22Rv1 (cell line): ENCODE data around the gene KAT2A.
"Not testable (repeated sequence)": the region's sequence is repeated elsewhere in the genome, so short reads cannot be mapped to it uniquely, and the experiment has no call there.

Source experiments
- H3K27ac ChIP-seq: fragments of 450-650 bp; 2 replicates; pipeline ENCODE4 v1.5.1; 2017
- ZFX ChIP-seq: fragments of 450-650 bp; IDR thresholded peaks from 2 replicates; pipeline ENCODE4 v1.6.1; 2017; ENCODE audit warnings: antibody characterized with exemption, borderline replicate concordance
- TF ChIP-seq, protein P1 (sequence below): fragments of 450-650 bp; IDR thresholded peaks from 2 replicates; pipeline ENCODE4 v1.5.1; 2017; ENCODE audit warnings: mild to moderate bottlenecking

The KAT2A gene

DNA sequence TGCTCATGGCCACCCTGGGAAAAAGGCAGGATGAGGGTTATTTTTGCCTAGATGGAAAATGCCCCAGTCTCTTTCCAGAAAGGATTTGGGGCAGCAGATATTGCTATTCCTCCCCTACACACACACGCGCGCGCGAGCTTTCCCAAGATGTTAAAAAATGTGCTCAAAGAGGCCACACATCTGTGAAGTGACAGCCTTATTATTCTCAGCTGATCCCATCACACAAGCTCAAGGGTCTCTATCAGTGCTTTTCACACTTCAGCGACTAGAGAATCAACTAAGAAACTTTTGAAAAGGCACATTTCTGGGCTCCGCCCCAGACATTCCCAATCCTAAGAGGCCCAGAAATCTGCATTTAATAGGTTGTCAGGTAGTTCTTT, 39.4 kb upstream of the KAT2A start:
- no peak overlapping the region for H3K27ac ChIP-seq
- TF ChIP-seq, protein P1, sequence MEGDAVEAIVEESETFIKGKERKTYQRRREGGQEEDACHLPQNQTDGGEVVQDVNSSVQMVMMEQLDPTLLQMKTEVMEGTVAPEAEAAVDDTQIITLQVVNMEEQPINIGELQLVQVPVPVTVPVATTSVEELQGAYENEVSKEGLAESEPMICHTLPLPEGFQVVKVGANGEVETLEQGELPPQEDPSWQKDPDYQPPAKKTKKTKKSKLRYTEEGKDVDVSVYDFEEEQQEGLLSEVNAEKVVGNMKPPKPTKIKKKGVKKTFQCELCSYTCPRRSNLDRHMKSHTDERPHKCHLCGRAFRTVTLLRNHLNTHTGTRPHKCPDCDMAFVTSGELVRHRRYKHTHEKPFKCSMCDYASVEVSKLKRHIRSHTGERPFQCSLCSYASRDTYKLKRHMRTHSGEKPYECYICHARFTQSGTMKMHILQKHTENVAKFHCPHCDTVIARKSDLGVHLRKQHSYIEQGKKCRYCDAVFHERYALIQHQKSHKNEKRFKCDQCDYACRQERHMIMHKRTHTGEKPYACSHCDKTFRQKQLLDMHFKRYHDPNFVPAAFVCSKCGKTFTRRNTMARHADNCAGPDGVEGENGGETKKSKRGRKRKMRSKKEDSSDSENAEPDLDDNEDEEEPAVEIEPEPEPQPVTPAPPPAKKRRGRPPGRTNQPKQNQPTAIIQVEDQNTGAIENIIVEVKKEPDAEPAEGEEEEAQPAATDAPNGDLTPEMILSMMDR, result no peak
- TF ChIP-seq ZFX, result no peak

DNA sequence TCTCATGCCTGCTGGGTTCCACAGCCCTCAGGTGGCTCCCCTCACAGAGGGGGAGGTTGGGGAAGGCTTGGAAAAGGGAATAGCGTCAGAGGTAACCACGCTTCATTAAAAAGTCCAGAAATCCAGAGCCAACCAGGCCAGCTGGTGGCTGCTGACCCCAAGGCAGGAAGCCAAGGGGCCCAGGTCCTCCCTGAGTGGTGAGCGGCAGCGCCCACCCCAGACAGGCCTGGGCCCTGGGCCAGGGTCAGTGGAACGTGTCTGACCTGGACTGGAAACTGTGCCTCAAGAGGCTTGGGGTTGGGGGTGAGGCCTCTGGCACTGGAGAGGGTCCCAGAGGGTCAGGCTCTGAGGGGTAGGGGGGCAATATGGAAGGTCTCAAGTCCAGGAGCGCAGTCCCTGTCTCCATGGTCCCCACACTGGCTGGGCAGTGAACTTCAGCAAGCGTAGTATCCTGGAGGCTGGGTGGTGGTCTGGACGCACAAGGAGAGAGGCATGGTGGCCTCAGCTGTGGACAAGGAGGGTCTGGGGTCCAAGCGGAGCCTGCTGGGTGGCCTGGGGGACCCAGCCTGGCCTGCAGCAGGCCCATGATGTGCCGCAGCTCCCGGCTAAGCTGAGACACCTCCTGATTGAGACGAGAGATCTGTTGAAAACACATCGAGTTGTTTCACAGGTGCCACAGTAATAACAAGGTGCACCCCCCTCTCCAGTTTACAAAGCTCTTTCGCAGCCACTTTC, 38.8 kb upstream of the KAT2A start:
- H3K27ac ChIP-seq, result no peak overlapping the region
- TF ChIP-seq, protein P1, result no peak
- TF ChIP-seq ZFX, result no peak

DNA sequence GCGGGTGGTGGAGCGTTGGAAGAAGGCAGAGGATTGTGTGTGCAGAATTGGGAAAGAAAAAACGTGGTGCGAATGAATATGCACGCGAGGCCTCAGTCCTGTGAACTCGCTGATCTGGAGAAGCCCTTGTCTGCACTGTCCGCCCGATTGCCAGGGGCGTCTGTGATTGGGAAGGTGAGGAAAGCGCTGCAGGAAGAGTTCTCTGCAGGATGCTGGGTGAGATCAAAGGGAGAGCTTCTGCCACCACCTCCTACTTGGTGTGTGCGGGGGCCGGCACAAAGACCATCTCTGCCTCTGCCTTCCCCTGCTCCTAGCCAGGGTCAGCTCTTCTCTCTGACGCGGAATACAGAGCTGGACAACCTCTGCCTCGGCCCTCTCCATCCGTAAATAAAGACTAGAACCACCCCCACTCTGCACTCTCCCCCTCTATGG, 34.5 kb upstream of the KAT2A start:
- peak overlapping the region; percentile 69; the same call in 1 of the 2 replicates for H3K27ac ChIP-seq
- TF ChIP-seq, protein P1, result no peak
- TF ChIP-seq ZFX, result no peak

DNA sequence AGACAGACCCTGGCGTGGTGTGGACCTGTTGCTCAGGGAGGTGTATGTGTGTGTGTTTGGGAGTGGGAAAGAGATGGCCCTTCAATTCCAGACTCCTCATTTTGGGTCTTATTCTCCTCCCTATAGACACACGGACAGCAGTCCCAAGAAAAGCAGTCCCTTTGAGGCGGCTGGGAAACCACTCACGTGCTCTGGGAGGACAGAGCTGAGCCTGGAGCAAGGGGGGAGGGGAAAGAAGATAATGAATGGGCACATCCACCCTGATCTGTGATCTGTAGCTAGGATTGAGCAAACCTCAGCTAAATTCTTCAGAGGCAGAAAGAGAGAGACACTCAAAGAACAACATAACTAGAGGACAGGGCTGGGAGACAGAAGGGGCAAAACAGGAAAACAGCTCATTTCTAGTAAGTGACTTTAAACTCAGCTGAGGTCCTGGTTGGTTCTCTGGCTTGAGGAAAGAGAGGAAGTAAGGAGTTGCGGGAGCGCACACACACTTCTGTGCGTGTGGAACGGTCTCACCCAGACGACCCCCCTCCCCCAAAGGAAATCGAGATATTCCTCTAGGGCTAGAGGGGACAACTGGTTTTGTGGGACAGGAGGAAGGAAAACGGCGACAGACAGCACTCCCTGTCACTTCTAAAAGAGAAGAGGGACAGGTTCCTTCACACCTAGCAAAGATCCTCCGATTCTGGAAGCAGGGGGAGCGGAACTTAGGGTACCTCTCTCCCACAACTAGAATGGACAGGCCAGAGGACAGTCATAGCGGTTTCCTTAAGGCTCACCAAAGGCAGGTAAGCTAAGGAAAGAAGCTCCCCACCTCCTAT, 33.0 kb upstream of the KAT2A start:
- H3K27ac ChIP-seq, result peak overlapping the region; percentile 69
- TF ChIP-seq, protein P1, result no peak
- no peak for TF ChIP-seq ZFX

DNA sequence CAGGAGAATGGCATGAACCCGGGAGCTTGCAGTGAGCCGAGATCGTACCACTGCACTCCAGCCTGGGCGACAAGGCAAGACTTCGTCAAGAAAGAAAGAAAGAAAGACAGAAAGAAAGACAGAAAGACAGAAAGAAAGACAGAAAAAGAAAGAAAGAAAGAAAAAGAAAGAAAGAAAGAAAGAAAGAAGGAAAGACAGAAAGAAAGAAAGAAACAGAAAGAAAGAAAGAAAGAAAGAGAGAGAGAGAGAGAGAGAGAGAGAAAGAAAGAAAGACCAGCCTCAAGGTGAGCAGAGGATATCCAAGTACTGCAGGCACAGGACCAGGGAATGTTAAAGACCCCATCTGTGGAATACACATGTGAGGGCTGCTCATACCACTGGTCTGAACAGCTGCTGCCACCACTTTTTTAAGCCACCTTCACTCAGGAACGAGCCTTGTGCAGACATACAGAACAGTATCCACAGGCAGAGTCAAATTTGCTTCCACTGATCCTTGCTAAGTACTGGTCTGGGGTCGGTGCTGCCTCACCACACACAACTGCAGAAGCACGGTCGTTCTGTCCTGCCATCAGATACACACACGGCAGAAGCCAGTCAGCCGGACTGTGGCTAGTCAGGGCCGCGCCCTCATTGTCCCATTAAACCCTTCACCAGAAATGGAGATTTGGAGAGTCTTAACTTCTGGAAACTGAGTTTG, 25.9 kb upstream of the KAT2A start:
- no peak overlapping the region for H3K27ac ChIP-seq
- TF ChIP-seq, protein P1, result no peak
- no peak for TF ChIP-seq ZFX

DNA sequence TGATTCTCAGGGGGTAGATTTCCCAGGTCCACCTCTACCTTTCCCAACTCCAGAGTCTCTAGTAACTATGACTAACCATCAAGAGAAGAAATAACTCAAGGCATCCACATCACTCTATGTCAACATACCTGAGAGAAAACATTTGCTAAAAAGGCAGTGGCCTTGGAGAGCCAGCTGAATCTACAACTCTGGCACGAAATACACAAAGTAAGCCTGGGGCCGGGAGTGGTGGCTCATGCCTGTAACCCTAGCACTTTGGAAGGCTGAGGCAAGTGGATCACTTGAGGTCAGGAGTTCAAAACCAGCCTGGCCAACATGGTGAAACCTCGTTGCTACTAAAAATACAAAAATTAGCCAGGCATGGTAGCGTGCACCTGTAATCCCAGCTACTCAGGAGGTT, 22.0 kb upstream of the KAT2A start:
- not testable (repeated sequence) for H3K27ac ChIP-seq

DNA sequence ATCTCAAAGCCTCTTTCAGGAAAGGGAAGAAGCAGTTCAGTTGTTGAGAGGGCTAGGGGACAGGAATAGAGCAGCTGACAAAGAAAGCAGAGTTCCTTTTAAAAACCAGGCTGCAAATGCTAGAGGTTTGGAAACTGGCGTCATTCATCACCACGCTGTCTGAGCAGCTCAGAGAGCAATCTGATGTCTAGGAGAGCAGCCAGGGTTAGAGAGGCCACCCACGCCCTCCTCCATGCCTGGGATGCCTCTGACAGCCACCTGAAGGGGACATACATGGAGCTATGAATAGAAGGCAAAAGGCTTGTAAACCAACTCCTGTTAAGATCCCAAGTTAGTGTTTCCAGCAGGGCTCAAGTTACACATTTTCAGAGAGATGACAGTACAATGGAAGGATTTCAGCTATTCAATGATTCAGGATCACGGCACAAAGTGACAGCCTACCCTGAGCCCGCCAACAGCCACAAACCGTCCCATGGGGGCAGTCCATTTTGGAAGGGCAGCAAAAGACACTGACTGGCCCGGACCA, 21.3 kb upstream of the KAT2A start:
- no peak for TF ChIP-seq ZFX
- TF ChIP-seq, protein P1, result no peak
- no peak overlapping the region for H3K27ac ChIP-seq
